ENCODE data around the gene TFRC.
"Not testable (repeated sequence)": the region's sequence is repeated elsewhere in the genome, so short reads cannot be mapped to it uniquely, and the experiment has no call there.

The TFRC gene

DNA sequence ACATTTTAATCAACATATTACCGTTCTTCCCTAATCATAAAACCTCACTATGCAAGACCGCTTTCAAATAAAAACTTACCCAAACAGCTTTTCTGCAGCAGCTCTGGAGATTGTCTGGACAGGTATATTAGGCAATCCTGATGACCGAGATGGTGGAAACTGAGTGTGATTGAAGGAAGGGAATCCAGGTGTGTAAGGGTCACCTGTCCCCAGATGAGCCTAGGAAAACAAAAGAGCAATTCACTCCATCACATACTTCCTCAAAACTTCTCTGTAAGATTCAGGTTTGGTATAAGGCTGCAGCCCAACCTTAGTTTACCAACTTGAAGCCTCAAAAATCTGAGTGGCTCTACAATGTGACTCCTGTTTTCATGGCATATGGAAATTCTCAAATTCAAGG is 14.5 kb downstream of the TFRC start:
- intact Hi-C loops (cut with micrococcal nuclease), result no loop called here
- no peak overlapping the region for H3K27ac Mint-ChIP-seq
- no peaks in the 10 kb centered on the region for H3K4me1 Mint-ChIP-seq (ENCODE audit: low read depth)
- peaks cover 100% of the 10 kb centered on the region for H3K36me3 Mint-ChIP-seq (ENCODE audit: low read depth)
- no peak overlapping the region for H3K4me3 Mint-ChIP-seq
- H3K9me3 Mint-ChIP-seq, result no peaks in the 10 kb centered on the region
- H3K27me3 Mint-ChIP-seq, result no peaks in the 10 kb centered on the region

DNA sequence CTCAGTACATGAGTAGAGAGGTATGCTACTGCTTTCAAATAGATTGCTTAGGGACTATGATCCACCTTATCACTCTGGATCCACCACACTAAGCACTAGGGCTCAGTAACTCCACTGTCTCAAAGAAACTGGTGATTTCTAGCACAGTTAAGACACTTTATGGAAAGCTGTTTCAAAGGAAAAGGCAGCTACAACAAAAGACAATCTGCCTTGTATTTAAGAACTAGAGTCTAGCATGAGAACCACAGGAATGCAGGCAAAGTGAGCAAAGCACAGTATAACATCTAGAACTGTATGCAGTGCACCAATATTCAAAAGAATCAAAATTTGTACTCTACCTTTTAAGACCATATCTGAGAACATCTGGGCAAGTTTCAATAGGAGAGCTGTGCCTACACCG is 17.9 kb downstream of the TFRC start:
- no peaks in the 10 kb centered on the region for H3K9me3 Mint-ChIP-seq
- no peak overlapping the region for H3K27ac Mint-ChIP-seq
- H3K4me1 Mint-ChIP-seq (ENCODE audit: low read depth), result no peaks in the 10 kb centered on the region
- intact Hi-C loops (cut with micrococcal nuclease), result no loop called here
- no peak overlapping the region for H3K4me3 Mint-ChIP-seq
- no peaks in the 10 kb centered on the region for H3K27me3 Mint-ChIP-seq
- H3K36me3 Mint-ChIP-seq (ENCODE audit: low read depth), result peaks cover 100% of the 10 kb centered on the region

- Mint-ChIP-seq H3K27ac (no peak overlapping the region), H3K4me3 (no peak overlapping the region), H3K36me3 (ENCODE audit: low read depth) (peaks cover 98% of the 10 kb centered on the region), H3K4me1 (ENCODE audit: low read depth) (no peaks in the 10 kb centered on the region), H3K9me3 (no peaks in the 10 kb centered on the region), H3K27me3 (no peaks in the 10 kb centered on the region)
- intact Hi-C loops (cut with micrococcal nuclease), result no loop called here
These were observed 18.4 kb downstream of the TFRC start for GRCh38 chr3:196063456-196063855.

- Mint-ChIP-seq H3K36me3 (ENCODE audit: low read depth) (peaks cover 97% of the 10 kb centered on the region), H3K27ac (no peak overlapping the region), H3K9me3 (no peaks in the 10 kb centered on the region), H3K4me1 (ENCODE audit: low read depth) (no peaks in the 10 kb centered on the region), H3K27me3 (no peaks in the 10 kb centered on the region), H3K4me3 (no peak overlapping the region)
- intact Hi-C loops (cut with micrococcal nuclease), result no loop called here
These were observed 18.8 kb downstream of the TFRC start for GRCh38 chr3:196063049-196063448.

GRCh38 chr3:196060834-196061233 is 21.1 kb downstream of the TFRC start:
- H3K4me1 Mint-ChIP-seq (ENCODE audit: low read depth), result no peaks in the 10 kb centered on the region
- peaks cover 97% of the 10 kb centered on the region for H3K36me3 Mint-ChIP-seq (ENCODE audit: low read depth)
- no peak overlapping the region for H3K4me3 Mint-ChIP-seq
- intact Hi-C loops (cut with micrococcal nuclease), result no loop called here
- H3K27me3 Mint-ChIP-seq, result no peaks in the 10 kb centered on the region
- no peak overlapping the region for H3K27ac Mint-ChIP-seq
- no peaks in the 10 kb centered on the region for H3K9me3 Mint-ChIP-seq

DNA sequence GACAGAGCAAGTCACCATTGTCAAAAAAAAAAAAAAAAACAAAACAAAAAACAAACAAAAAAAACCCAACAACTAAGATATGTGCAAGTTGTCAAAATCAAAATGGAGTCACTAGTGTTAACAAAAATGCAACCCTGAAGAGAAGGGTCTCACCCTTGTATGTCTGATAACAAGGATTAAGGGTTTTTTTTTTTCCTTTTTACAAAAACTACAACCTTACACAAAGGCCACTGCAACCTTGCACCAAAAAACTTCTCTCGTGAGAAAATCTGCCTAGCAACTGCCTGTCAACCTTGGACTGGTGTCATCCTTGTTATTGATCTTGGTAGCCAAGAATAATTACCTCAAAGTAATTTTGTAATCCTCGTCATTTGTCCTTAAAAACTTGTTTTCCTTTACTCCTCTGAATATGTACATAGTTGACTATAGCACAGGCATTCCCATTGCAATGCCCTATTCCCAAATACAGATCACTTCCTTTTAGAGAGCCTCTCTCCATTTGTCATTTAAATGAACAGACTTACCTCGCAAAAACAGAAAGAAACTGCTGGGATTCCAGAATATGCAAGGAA is 24.0 kb downstream of the TFRC start:
- Mint-ChIP-seq H3K27me3 (no peaks in the 10 kb centered on the region), H3K9me3 (no peaks in the 10 kb centered on the region), H3K27ac (no peak overlapping the region), H3K4me3 (no peak overlapping the region), H3K4me1 (ENCODE audit: low read depth) (peaks cover under 1% of the 10 kb centered on the region), H3K36me3 (ENCODE audit: low read depth) (peaks cover 97% of the 10 kb centered on the region)
- intact Hi-C loops (cut with micrococcal nuclease), result no loop called here

DNA sequence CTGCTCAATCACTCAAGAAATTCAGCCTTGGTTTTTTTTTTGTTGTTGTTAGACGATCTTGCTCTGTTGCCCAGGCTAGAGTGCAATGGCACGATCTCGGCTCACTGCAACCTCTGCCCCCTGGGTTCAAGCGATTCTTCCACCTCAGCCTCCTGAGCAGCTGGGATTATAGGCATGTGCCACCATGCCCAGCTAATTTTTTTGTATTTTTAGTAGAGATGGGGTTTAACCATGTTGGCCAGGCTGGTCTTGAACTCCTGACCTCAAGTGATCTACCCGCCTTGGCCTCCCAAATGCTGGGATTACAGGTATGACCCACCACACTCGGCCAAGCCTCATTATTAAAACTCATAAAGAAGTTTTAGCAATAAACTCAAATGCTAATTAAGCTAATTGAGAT is 25.5 kb downstream of the TFRC start:
- H3K36me3 Mint-ChIP-seq (ENCODE audit: low read depth), result peaks cover 97% of the 10 kb centered on the region
- H3K4me1 Mint-ChIP-seq (ENCODE audit: low read depth); H3K4me3 Mint-ChIP-seq; intact Hi-C loops (cut with micrococcal nuclease); H3K27ac Mint-ChIP-seq; H3K9me3 Mint-ChIP-seq; H3K27me3 Mint-ChIP-seq: not testable (repeated sequence)

DNA sequence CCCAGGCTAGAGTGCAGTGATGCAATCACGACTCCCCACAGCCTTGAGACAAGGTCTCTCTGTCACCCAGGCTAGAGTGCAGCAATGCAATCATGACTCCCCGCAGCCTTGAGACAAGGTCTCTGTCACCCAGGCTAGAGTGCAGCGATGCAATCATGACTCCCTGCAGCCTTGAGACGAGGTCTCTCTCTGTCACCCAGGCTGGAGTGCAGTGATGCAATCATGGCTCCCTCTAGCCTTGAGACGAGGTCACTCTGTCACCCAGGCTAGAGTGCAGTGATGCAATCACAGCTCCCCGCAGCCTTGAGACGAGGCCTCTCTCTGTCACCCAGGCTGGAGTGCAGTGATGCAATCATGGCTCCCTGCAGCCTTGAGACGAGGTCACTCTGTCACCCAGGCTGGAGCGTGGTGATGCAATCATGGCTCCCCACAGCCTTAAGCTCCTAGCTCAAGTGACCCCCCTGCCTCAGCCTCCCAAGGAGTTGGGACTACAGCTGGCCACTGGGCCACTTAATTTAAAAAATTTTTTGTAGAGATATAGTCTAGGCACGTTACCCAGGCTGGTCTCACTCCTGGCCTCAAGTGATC is 26.1 kb downstream of the TFRC start:
- Mint-ChIP-seq H3K4me1 (ENCODE audit: low read depth) (peaks cover 6% of the 10 kb centered on the region), H3K4me3 (no peak overlapping the region), H3K9me3 (no peaks in the 10 kb centered on the region), H3K27ac (no peak overlapping the region), H3K36me3 (ENCODE audit: low read depth) (peaks cover 95% of the 10 kb centered on the region), H3K27me3 (no peaks in the 10 kb centered on the region)
- intact Hi-C loops (cut with micrococcal nuclease), result no loop called here

DNA sequence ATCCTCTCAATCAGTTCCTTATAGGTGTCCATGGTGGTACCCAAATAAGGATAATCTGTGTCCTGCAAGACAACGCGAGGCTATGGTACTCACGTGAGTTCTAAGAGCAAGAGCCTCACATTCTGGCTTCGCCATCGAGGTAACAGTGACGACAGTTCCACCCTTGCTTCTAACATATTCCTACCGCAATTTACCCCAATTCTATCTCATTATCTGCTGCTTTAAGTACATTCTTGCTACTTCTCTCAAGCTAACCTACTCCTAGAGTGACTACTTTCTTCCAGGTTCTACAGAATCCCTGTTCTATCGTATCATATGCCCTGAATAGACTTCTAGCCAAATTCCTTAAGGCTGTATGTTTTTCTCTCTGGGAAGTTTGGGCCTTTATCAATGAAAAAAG is 26.6 kb downstream of the TFRC start:
- H3K4me3 Mint-ChIP-seq, result no peak overlapping the region
- intact Hi-C loops (cut with micrococcal nuclease), result no loop called here
- peaks cover 6% of the 10 kb centered on the region for H3K4me1 Mint-ChIP-seq (ENCODE audit: low read depth)
- peaks cover 95% of the 10 kb centered on the region for H3K36me3 Mint-ChIP-seq (ENCODE audit: low read depth)
- no peaks in the 10 kb centered on the region for H3K9me3 Mint-ChIP-seq
- no peaks in the 10 kb centered on the region for H3K27me3 Mint-ChIP-seq
- H3K27ac Mint-ChIP-seq, result no peak overlapping the region

DNA sequence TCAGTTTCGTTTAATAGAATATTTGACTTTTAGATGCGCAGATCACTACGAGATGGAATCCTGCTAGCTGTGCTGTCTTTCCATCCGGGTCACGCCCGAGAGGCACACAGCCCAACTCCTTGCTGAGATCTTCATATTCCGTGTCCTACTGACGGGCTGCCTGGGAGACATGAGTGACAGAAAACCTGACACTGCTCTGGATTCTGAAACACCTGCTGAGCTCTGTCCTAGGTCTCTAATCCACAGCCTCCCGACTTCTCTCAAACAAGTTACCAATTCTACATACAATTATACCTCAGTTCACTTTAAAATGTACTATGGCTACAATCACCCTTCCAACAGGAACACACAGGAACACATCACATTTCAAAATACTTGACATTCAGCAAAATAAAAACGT is 27.2 kb downstream of the TFRC start:
- no peak overlapping the region for H3K27ac Mint-ChIP-seq
- H3K4me1 Mint-ChIP-seq (ENCODE audit: low read depth), result peaks cover 6% of the 10 kb centered on the region
- H3K36me3 Mint-ChIP-seq (ENCODE audit: low read depth), result peaks cover 95% of the 10 kb centered on the region
- intact Hi-C loops (cut with micrococcal nuclease), result no loop called here
- H3K9me3 Mint-ChIP-seq, result no peaks in the 10 kb centered on the region
- no peaks in the 10 kb centered on the region for H3K27me3 Mint-ChIP-seq
- H3K4me3 Mint-ChIP-seq, result no peak overlapping the region

GRCh38 chr3:196053487-196053886 is 28.4 kb downstream of the TFRC start:
- no peak overlapping the region for H3K4me3 Mint-ChIP-seq
- intact Hi-C loops (cut with micrococcal nuclease), result no loop called here
- no peaks in the 10 kb centered on the region for H3K9me3 Mint-ChIP-seq
- H3K27me3 Mint-ChIP-seq, result no peaks in the 10 kb centered on the region
- peaks cover 96% of the 10 kb centered on the region for H3K36me3 Mint-ChIP-seq (ENCODE audit: low read depth)
- H3K27ac Mint-ChIP-seq, result no peak overlapping the region
- peaks cover 6% of the 10 kb centered on the region for H3K4me1 Mint-ChIP-seq (ENCODE audit: low read depth)

DNA sequence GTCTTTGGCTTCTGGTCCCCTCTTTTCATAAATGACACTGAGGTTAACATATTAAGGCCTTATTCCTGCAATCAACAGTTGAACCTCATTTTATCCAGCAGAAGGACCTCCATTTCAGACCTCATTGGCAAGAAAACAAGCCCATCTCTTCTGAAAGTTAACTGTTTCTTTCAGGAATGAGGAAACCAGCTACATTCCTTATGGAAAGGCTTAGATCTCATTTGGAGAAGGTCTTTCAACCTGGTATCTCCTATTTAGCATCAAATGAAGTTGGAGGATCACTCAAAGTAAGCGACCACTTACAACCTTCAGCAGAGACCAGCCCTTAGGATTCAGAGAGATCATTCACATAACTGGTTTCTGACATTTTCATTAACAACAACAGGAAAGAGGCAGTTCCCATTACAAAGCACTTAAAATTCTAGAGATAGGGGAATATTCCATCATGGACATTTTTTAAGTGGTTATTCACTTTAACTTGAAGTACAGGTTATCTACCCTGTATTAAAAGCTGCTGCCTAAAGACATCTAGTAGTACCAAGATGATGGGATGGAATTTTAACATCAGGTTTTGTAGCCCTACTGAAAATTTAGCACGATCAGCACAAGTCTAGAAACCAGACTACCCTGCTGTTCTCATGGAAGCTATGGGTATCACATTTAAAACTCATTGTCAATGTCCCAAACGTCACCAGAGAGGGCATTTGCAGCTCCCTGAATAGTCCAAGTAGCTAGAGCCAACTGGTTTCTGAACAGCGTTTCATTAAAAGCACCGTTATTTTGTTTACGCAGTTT is 30.4 kb downstream of the TFRC start:
- Mint-ChIP-seq H3K4me1 (ENCODE audit: low read depth) (peaks cover 6% of the 10 kb centered on the region), H3K27ac (no peak overlapping the region), H3K36me3 (ENCODE audit: low read depth) (peaks cover 94% of the 10 kb centered on the region), H3K9me3 (no peaks in the 10 kb centered on the region), H3K27me3 (no peaks in the 10 kb centered on the region), H3K4me3 (no peak overlapping the region)
- intact Hi-C loops (cut with micrococcal nuclease), result no loop called here

DNA sequence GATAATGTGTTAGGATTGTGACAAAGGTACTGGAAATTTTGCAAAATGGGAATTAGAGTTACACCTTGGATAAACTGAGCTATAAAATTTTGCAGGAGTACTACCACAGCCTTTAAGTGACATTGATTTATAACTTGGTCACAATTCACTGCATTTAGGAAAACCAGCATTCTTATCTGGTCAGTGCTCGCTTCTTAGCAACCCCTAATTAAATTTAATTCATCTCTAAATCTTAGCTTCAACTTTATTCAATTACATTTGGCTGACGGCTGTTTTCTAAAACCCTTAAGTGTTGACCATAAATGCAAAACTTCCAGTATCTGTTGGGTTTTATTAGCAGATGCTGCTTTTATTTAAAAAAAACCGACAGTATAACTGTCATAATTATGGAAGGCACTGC is 31.3 kb downstream of the TFRC start:
- no peaks in the 10 kb centered on the region for H3K27me3 Mint-ChIP-seq
- H3K4me3 Mint-ChIP-seq, result no peak overlapping the region
- peaks cover 6% of the 10 kb centered on the region for H3K4me1 Mint-ChIP-seq (ENCODE audit: low read depth)
- H3K36me3 Mint-ChIP-seq (ENCODE audit: low read depth), result peaks cover 92% of the 10 kb centered on the region
- no peak overlapping the region for H3K27ac Mint-ChIP-seq
- no peaks in the 10 kb centered on the region for H3K9me3 Mint-ChIP-seq
- intact Hi-C loops (cut with micrococcal nuclease), result no loop called here

GRCh38 chr3:196049653-196050052 is 32.2 kb downstream of the TFRC start:
- Mint-ChIP-seq H3K4me1 (ENCODE audit: low read depth) (peaks cover 6% of the 10 kb centered on the region), H3K36me3 (ENCODE audit: low read depth) (peaks cover 92% of the 10 kb centered on the region), H3K27ac (no peak overlapping the region), H3K4me3 (no peak overlapping the region), H3K9me3 (no peaks in the 10 kb centered on the region), H3K27me3 (no peaks in the 10 kb centered on the region)
- intact Hi-C loops (cut with micrococcal nuclease), result no loop called here
